GM19043 (cell line): ENCODE data around the gene FZD2.
"Not testable (repeated sequence)": the region's sequence is repeated elsewhere in the genome, so short reads cannot be mapped to it uniquely, and the experiment has no call there.

Source experiments
- ATAC-seq: cut with Tn5 transposase; IDR thresholded peaks from one replicate; pipeline ENCODE4 v1.9.1; 2021; ENCODE audit warnings: low read depth; ENCODE audit not compliant: unreplicated experiment

The FZD2 gene

DNA sequence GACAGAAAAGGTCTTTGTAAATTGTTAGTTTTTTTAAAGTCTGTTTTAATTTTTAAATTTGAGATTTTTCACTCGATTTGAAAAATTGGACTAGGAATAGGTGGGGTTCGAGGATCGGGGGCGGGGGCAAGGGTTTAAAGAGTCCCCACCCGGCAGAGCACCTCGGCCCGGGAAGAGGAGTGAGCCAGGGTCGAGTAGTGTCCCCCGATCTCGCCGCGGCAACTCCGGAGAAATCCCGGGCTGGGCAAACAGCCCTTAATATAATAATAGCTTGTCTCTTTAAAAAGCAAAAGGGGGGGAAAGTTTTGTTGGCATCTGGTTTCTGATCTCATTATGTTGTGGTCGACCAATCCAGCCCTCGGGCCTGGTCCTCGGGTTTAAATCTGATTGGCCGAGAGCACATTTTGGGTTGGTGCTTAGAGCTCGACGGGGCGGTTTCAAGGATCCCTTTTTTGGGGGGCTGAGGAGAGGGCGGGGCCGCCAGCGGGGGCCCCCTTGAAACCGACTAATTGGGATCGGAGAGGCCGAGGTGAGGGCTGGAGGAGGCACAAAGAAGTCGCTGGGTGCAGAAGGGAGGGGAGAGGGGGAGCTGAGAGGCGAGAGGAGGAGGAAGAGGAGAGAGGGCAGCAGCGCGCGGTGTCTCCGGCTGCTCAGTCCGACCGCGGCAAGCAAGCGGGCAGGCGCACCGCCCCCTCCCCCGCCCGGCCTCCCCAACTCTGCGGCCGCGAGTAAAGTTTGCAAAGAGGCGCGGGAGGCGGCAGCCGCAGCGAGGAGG is at the start of gene FZD2:
Gene FZD2 (plus strand): TSS at position 653 of the 775 bp plus-strand sequence. CDS start 205 bp downstream, outside the sequence.
- no peak for ATAC-seq

DNA sequence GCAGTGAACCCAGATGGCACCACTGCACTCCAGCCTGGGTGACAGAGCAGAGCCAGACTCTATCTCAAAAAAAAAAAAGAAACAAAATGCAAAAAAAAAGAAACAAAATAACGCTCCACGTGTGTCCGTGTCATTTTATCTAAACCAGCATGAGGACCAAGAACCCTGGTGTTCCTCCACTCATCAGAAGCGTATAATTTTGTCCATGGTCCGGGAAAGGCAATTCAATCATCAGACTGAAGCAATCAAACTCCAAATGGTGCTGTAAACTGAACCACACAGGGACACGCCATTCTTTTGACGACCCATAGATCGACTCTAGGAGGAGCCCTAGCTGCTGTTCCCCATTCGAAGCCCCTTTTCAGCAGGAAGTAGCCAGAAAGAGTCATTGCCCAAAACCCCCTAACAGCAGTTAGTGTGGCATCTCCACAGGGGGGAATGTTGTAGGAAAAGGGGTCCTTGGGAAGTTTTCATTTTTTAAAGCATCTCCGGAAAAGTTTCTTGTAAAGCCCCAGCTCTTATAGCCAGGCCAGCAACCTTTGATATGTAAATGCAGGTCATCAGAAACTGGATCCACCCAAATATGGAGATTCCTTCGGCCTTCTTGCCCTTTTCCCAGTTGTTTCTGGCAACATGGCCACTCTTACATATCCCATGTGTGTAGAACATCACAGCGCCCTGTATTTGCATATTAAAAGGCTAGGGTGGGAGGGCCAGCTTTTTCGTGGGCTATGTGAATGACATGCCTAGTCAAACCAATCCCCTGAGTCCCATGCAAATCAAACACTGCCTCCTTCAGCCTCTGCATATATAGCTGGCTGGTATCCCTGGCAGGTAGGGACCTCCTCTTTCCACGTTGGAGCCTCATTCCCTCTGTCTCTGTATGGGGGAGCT is 45.8 kb upstream of the FZD2 start:
- ATAC-seq: not testable (repeated sequence)

DNA sequence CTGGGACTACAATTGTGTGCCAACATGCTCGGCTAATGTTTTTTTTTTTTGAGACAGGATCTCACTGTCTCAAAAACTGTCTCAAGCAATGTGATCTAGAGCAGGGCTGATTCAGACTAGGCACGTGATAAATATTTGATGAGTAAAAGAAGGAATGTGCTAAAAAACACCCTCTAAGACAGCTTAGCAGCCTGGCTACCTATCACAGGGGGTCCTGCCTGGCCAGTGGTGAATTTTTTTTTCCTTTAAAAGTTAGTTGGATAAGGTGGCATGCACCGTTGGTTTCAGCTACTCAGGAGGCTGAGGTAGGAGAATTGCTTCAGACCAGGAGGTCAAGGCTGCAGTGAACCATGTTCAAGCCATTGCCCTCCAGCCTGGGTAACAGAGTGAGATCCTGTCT is 39.3 kb upstream of the FZD2 start:
- ATAC-seq: no peak

DNA sequence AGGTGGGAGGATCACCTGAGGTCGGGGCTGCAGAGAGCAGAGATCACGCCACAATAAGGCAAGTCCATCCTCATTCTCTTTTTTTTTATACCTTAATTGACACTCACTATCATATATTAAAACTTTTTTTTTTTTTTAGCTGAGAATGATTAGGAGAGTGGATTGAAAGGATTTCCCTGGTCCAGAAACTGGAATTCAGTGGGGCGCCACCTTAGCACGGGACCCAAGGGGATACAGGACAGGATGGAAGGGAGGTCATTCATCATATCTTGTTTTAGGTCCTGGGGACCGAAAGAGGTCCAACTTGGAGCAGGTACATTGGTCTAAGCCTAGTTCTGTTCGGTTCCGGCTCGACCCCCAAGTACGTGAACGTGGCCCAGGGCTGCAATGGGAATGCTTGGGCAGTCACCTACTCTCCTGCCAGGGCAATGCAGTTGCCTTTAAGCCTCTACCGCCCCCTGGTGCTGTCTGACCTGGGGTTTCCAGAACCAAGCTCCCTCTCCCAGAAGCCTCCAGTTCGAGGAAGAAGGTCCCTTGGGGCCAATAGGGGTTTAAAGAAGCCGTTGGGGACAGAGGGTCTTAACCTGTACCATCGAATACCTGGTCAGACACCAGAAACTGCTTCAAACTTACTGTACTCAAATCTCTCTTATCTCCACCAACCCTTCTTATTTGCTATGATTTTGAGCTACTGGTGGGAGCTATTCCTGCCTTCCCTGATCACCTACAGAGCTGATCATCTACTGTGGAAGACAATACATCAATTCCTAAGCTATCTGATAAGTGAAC is 34.2 kb upstream of the FZD2 start:
- no peak for ATAC-seq

DNA sequence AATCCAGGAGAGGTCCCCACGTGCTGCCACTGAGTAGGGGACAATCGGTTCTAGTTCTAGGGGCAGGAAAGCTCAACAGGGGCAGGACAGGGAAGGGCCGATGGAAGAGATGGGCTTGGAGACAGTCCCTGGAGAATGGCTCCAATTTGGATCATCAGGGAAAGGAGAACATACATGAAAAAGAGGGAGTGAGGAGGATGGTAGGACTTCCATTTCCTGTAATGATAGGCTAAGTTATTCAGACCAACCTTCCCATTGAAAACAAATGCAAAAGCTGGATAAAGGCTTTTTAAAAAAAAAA is 33.7 kb upstream of the FZD2 start:
- no peak for ATAC-seq

DNA sequence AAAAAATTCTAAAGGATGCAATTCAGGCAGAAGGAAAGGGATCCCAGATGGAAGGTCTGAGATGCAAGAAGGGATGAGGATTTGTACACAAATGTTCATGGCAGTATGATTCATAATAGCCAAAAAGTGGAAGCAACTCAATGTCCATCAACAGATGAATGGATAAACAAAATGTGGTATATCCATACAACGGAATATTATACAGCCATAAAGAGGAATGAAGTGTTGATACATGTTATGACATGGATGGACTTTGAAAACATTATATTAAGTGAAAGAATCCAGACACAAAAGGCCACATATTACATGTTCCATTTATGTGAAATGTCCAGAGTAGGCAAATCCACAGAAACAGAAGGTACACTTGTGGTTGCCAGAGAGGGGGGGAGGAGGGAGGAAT is 30.2 kb upstream of the FZD2 start:
- ATAC-seq: no peak

DNA sequence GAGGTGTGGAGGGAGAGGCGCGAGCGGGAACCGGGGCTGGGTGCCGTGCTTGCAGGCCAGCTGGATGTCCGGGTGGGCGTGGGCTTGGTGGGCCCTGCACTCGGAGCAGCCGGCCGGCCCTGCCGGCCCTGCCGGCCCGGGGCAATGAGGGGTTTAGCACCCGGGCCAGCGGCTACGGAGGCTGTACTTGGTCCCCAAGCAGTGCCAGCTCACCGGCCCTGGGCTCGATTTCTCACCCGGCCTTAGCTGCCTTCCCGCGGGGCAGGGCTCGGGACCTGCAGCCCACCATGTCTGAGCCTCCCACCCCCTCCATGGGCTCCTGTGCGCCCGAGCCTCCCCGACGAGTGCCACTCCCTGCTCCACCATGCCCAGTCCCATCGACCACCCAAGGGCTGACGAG is 29.3 kb upstream of the FZD2 start:
- no peak for ATAC-seq

DNA sequence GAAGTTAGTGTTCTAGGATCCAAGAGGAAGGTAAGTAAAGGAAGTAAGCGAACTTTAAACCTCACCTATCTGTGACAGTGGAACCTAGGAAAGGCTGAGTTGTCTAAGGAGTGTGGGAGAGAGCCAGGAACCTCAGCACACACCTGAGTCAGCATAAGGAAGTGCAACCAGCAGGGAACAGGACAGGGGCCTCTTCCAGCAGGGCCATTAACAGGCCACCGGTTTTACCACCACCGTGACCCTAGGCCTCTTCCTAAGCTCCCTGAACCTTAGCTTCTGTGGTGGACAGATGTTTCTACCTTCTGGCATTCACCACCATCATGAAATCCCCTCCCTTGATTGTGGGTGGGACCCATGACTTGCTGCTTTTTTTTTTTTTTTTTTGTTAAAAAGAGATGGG is 27.4 kb upstream of the FZD2 start:
- no peak for ATAC-seq

DNA sequence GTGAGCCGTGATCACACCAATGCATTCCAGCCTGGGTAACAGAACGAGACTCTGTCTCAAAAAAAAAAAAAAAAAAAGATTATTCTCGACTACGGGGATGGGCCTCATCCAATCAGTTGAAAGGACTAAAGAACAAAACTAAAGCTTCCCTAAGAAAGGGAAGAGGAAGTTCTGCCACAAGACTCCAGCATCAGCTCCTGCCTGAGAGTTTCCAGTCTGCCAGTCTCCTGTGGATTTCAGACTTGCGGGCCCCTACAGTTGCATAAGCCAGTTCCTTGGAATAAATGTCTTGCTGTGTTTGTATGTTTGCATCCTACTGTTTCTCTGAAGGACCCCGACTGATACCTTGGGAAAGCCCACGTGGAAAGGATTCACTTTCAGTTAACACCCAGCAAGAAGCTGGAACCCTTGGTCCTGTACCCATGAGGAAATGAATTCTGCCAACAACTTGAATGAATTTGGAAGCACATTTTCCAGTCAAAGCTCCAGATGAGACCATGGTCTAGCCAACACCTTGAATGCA is 26.3 kb upstream of the FZD2 start:
- ATAC-seq: no peak

DNA sequence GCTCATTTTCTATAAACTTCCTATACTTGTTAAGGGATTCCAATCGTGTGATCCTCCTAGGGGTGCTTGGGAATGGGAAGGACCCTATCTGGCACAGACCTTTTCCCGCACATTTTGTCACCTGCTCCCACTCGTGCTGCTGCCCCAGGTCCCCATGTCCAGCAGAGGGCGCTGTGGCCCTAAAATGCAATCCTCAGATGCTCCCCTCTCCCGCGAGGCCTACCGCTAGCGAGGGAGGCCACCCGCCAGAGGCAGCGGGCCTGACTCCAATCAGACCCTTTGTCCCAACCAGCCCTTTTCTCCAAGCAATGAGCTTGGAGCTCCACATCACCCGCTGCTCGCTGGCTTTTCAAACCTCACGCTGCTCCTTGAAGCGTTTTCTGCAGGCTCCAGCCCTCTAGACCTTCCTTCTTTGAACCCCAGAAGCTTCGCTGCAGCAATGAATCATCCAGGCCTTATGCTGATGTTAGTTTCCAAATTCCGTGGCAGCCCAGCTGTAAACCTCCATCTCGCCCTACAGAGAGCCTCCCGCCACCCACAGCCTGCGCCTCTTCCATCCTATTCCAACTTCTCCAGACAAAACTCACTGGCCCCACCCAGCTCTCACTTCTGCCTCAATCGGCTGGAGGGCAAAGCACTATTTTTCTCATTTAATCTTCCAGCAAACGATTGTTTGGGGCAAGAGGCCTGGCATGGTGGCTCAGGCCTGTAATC is 23.6 kb upstream of the FZD2 start:
- no peak for ATAC-seq

DNA sequence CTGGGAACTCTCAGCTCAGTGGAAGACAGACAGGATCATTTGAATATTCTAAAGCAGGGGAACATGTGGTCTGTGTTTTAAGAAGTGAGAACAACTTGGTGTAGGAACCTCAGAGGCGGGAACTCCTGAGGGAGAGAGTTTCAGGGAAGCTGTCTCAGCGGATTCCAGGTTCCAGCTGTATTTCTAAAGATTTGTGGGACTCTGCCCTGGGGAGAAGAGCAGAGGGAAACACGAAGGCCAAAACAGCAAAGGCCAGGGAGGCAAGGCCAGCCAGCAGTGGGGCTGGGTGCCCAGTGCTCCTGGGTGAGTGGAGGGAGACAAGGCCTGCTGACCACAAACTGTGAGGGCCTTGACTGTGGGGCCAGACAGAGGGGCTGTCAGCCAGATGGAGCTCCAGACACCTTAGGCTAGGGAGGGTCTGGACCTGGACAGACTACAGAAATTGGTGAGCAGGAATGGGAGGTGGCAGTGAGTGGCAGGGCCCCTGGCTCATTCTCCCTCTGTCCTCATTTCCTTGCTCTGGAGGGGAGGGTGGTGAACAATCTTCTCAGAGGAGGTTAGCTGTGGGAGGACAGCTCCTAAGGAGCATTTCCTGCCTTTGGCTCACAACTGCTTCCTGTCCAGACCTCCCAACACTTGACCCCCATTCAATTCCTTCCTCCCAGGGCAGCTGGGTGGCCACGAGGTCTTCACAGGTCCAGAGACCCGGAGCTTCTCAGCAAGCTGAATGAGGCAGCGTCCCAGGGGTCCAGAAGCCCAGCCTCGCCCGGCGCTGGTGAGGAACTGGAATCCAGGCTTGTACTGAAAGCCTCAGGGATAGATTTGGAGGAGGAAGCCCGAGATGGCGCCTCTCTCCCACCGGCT is 21.0 kb upstream of the FZD2 start:
- no peak for ATAC-seq

DNA sequence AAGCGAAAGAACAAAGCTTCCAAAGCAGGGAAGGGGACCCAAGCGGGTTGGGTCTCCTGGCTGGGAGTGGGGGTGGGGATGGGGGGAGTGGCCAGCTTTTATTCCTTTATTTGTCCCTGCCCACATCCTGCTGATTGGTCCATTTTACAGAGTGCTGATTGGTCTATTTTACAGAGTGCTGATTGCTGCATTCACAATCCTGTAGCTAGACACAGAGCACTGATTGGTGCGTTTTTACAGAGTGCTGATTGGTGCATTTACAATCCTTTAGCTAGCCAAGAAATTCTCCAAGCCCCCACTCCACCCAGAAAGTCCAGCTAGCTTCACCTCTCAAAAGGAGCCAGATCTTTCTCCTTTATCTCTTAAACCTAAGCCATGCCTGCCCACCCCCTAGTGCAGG is 19.4 kb upstream of the FZD2 start:
- ATAC-seq: not testable (repeated sequence)

DNA sequence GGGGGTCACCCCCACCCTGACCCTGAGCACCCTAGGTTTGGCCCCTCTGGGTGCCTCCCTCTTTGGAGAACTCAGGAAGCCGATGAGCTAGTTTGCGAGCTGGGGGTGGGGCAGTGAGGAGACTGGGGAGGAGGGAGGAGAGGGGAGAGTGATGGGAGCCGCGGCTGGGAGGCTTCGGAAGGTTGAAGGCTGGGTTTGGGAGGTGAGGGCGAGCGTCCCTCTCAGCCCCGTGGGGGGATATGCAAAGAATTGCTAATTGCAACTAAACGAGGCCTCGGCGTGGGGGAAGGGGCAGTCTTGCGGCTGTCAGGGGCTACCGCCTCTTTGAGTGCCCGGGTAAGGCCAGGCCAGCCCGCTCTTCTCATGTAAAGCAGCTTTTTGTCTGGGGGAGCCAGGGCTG is 17.6 kb upstream of the FZD2 start:
- ATAC-seq: no peak

DNA sequence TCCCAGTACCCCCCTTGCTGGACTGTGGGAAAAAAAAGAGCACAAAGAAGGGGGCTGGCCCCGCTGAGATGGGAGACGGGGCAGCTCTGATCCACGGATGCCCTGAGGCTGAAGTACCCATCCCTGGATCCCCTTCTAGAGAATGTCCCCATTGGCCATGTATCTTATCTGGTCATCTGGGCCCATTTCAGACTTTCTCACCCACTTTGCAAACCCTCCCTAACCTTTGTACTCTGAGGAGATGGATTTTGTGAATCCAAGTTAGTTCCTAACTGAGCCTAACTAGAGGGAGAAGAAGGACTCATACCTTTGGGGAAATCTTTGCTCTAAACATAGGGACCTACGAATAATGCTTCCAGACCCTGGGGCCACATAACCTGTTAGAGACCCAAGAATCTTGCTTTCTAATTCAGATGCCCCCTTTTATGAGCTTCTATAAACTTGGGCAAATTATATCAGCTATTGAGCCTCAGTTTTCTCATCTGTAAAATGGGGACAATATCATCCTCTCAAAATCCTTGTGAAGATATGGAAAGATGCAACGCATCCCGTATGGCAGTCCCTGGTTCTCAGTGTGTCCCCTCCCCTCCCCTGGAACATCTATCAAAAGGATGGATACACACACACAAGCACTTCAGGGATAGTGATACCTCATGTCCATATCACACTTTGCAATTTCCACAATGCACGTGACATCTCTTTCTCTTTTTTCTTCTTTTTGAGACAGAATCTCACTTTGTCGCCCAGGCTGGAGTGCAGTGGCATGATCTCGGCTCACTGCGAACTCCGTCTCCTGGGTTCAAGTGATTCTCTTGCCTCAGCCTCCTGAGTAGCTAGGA is 16.8 kb upstream of the FZD2 start:
- no peak for ATAC-seq

DNA sequence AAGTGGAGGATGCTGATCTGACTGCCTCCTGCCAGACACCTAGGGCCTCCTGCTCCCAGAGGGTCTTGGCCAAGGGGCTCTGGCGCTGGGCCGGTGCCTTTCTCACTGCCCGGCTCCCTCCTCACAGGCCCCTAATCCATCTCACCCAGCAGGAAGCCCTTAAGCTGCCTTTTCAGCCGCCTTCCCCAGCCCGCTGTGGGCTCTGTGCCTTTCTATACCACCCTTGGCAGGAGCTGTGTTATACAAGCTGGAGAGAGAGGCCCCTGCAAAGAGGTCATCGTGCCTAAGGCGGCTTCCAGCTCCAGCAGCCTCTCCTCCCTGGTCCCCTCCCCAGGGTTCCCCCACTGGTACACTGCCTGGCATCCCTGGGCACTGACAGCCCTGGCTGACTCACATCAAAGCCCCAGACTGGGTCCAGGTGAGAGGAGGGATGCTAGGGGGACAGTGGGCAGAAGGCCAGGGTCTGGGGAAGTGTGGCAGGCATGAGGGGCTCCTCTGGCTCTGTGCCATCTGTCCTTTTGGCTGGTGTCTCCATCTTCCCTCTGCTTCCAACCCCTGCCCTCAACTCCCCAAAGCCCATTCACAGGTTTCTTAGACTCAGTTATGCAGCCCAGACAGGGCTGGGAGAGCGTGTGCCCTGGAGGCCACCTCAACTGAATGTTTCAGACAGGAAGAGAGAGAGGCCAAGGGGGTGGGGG is 15.3 kb upstream of the FZD2 start:
- no peak for ATAC-seq

DNA sequence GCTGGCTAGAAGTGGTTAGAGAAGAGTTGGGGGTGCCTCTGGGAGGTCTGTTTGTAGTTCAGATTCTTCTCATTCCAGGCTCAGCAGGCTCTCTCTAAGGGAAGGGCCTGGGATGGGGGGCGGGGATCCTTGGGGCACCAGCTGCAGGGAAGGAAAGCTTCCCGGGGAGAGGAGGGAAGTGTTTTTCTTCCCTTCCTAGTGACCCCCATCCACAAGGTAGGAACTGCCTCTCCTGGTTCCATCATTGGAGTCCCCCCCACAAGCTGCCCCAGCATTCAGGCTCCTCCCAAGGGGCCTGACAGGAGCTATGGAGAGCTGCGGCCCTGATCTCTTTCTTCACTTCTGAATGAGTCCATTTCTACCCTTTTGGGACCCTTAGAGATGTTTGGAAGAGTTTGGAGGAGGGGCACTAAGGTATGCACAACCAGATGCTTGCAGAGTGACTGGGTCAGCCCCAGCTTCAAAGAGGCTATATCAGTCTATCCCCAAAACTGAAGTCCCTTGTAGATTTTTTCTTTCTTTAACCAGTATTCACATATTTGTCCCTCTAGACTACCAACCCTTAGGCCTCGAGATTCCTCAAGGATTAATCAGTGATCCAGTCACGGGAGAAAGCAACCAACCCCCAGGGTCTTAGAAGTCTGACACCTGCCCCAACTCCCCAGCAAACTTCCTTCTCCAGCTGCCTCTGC is 13.9 kb upstream of the FZD2 start:
- no peak for ATAC-seq

DNA sequence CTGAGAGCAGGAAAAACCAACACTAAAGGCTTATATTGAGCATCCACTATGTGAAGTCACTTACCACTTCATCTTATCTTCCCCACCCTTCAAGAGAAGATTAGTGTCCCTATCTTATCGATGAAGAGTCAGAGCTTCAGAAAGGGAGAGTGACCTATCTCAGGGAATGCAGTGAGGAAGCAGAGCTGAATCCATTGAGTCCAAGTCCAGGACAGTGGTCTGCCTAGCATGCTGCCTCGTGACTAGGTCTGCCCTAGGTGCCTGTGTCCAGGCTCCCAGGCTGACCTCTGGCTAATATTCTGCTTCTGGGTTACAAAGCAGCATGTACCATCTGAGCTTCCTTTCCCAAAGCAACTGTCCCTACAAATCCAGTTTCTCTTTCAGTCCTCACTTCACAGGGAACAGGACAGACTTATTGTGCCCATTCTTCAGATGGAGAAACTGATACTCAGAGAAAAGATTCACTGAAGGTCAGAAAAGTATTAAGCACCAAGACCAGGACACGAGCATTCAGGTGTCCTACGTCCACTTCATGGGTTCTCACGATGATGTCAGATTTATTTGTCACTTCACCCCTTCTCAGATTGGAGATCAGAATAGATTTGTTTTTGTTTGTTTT is 13.3 kb upstream of the FZD2 start:
- no peak for ATAC-seq
